SW 1271 (cell line): ENCODE measurements around the gene WDFY2.
A peak's percentile ranks its signal among the peaks of the same experiment; 100 is the strongest.
"Not testable (repeated sequence)": the region's sequence is repeated elsewhere in the genome, so short reads cannot be mapped to it uniquely, and the experiment has no call there.

Source experiments
- DNase-seq, 2 experiments: peaks; one replicate each; lab custom pipeline; 2025; lab: John Stamatoyannopoulos, UW

Gene WDFY2

DNA sequence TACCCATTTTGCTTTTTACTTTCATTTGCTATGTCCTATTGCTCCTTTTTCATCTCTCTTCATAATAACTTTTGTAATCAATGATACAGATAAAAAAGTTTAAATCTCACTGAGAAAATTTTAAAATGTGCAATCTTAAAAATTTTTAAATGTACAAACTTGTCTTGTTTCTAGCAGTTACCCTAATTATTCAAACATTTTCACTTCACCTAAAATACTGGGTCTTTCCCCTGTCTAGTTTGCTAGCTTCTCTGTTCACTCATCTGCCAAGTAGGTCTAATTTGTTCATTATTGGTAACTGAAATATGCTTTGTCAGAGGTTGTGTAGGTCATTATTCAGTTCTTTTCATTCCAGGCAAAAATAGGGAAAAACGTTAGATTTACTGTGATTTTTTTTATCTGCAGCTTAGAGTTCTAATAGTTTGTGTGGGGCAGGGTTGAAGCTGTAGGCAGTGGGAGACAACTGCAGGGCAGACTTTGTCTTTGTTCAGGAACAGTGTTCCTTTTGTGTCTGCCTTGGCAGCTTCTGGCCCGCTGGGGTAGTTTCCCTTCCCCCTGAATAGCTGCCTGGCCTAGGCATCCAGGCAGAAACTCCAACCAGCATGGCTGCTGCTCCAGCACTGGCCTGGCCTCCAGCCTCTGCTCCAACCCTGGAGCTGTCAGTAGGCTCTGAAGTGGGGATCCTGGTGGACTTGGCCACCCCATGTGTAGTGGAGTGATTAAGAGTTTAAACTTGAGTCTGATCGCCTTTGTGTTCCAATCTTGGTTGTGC lies 48.5 kb downstream of the WDFY2 start:
- no peak for DNase-seq

DNA sequence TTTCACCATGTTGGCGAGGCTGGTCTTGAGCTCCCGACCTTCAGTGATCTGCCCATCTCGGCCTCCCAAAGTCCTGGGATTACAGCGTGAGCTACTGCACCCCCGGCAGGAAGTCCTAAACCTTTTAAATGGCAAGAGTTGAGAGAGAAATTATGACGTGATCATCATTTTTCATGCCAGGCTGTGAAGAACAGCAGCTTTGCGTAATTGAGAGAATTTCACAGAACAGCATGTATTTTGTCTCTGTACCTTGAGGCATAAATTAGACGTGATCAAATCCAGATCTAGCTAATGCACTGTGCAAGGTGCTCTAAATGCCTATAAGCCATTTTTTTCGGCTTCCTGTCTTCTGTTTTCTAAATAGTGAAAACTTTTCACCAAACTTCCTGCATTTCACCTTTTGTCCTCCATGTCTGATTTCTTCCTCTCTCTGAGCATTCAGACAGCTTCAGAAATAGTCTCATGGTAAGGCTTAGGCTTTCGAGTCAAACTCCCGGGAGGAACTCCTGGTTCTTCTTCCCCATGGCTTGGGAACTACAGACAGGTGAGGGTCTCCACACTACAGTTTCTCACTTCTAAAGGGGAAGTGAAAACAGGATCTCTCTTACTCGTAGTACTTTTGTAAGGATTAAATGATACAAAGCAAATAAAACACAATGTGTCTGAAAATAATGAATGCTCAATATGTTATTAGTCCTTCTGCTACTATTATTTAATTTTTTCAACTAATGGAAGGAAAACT lies 51.0 kb downstream of the WDFY2 start:
- DNase-seq: no peak

DNA sequence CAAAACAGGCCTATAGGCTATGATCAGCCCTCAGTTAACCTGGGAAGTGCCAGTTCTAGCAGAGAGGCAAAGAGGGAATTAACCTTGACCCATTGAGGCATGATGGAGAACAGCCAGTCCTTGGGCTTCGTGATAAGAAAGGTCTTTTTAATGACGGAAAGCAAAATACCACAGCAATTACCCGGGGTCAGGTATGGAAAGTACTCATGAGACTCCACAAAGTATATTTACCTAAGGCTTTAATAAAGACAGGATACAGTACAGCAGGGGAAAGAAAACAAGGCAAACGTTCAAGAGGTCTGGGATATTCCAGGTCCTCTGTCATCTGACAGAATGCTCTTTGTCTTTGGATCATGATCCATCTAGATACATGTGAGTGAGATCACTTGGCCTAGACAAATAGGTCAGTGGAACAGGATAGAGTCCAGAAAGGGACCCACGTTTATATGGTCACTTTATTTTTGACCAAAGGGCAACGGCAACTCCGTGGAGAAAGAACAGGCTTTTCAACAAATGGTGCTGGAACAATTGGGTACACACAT lies 52.2 kb downstream of the WDFY2 start:
- no peak for DNase-seq

DNA sequence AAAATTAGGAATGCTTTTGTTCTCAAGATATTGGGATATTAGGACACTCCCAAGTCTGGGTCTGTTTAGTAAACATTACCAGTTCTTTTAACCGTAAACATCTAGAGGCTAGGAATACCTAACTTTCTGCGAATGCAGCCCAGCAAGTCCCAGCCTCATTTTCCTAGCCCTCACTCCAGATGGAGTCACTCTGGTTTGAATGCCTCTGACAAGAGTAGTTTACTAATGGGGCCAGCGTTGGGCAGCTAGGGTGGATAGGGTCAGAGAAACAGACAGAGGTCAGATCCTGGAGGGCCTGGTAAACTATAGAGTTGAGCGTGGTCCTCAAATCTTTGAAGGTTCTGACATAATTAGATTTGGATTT lies 53.6 kb downstream of the WDFY2 start:
- DNase-seq: no peak

DNA sequence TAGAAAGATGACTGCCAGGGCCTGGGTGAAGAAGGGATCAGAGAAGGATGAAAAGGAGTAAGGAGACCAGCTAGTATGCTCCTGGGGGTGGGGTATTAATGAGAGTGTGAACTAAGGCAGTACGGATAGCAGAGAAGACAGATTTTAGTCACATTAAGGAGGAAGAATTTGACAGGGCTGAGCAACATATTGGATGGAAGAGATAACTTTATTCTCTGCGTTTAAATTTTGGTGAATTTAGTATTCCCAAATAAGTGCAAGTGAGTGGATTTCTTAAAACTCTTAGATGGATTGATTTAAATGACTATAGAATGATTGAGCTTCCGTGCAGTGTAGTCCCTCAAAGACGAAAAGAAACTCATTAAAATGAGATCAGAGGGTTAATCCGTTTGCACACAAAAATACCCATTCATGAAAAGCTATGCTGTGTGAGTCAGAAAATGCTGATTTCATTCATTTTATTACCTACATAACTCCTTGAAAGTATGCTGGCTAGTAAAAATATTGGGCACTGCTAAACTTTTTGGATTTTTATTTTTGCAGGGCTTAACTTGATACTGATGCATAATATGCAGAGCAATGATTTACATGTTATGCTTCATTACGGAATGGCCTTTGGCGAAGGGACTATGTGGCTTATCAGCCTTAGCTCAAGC lies 54.1 kb downstream of the WDFY2 start:
- no peak for DNase-seq

DNA sequence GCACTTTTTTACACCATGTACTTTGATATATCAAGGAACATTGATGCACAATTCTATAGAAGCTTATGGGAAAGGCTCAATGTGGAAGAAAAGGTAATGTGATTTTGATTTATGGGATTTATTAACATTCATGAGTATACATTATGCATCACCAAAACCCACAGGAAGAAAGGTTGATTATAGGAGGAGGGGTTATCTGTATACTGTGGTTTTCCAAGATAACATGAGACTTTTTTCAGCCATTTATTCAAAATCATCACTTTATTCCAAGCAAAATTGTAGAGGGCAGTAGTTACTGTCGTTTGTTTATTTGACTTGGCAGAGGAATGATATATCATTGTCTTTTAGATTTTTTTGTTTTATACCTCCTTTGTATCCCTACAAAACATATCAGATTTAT lies 54.9 kb downstream of the WDFY2 start:
- DNase-seq: no peak

DNA sequence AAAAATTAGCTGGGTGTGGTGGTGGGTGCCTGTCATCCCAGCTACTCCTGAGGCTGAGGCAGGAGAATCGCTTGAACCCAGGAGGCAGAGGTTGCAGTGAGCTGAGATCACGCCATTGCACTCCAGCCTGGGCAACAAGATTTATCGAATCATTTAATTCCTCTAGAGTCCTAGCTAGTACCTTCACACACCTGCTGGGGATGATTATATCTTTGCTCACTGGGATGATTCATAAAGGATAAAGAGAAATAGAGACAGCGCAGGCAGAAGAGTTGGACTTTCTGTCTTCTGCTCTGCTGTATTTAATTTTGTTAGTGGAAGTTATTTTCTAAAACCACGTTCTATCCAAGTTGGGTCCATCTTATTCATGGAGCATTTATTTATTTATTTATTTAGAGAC lies 56.4 kb downstream of the WDFY2 start:
- DNase-seq: not testable (repeated sequence)

DNA sequence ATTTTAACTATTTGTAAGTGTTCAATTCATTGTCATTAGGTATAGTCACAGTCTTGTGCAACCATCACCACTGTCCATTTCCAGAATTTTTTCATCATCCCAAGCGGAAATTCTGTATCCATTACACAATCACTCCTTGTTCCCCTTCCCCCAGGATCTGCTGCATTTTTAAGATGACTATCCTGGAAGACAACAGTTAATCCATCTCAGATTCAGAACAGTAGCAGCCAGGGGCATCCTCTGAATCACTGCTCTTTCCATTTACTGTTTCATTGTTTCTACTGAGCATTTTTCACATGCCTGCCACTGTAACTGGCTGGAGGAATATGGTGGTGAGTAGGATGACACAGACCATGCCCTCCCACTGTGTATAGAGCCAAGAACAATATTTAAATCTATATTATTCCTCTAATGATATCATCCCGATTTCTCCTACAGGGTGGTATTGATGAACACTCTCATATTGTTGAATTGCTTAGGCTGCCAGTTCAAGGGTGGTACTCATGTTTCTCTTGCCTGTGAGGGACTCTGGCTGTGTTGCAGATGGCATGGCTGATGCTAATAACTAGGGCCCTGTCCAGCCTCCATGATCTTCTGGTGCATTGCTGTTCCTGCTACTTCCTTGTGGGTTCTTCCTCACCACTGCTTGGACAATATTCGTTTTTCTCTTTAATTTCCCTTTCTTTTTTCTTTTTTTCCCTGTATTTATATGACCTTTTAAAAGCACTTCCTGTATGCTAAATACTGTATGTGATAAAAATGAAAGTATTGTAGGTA lies 59.0 kb downstream of the WDFY2 start:
- peak; percentile 70 to 88 for DNase-seq

DNA sequence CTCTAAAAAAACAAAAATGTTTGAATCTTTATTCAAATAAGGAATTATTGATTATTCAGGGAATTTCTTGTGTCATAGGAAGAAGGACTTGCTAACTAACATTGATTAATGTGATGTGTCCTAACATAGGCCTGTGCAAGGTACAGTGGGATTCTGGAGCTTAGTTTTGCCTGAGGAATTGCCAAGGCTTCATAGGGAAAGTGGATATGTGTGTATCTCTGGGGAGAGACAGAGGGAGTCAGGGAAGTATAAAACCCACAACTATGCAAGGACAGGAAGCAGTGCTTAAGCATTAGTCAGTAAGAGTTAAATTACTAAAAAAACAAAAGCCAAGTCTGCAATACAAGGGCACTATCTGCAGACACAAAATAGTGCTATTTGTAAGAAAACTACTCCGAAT lies 59.6 kb downstream of the WDFY2 start:
- peak; percentile 77 to 95 for DNase-seq

DNA sequence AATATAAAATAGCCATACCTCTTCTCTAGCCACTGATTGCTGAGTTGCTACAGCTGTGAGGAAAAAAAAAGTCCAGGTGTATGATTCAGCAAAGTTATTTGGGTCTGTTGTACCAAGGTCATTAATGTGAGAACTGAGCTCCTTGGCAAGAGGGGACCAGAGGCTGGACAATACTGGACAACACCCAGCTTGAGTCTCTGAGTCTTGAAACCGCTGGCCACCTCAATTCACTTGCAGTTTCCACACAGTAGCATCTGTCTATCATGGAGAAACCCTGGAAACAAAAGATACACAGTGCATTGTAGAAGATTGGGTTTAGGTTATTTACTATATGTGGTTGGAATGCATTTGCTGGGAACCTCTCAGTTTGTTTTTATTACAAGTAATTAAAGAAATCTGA lies 60.4 kb downstream of the WDFY2 start:
- peak in 1 of 2 experiments; percentile 42 for DNase-seq

DNA sequence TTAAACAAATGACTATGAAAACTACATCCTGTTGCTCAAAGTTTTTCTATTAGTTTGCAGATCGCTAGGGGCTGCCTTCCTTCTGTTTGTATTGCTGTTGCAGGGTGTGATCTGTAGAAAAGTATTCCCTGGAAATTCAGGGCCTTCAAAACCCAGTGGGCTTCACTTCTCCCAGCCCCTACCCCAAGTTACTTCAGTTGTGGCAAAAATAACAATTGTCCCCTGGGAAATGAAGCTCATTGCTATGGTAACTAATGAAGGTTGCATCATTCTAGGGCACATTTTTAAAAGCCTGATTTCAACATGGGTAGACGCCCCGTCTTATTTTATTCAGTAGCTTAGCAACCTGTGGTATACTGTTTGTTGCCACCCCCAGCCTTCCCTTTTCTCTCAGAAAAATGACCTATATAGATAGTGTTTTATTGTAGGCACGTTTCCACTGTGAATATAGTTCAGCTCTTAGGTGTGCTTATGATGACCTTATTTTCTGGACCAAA lies 60.9 kb downstream of the WDFY2 start:
- peak in 1 of 2 experiments; percentile 54 for DNase-seq

DNA sequence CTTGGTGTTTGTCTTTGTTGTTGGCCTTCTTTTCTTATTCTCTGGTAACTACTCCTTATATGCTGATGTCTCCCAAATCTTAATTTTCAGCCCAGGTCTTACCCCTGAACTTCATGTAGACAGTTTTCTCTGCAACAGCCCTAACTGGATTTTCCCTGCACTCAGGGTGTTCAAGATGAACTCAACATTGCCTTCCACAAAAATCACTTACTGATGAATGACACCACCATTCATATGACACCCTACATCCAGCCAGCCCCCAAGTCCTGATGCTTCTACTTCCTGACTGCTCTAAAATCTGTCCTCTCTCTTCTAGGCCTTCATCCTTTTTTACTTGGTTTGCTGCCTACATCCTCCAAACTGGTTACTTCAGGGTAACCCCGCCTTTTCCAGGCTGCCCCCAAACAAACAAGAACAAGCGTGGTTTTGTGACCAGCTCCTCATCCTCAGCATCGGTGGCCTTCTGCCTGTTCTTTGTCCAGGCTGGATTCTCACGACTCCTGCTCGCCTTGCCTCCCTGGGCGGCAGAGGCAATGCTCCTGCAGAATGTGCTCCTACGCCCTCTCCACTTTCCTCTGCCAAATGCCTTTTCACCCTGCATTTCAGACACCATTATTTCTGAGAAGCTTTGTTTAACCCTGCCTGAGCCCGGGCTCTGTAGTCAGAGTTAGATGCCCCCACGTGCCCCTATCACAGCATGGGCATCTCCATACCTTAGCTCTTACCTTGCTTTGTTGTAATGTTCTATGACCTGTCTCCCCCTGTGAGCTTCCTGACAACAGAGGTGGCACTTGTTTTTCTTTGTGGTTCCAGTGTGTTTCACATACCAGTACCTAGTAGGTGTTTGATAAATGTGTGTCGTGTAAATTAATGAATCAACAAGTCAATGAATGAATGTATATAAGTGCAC lies 61.8 kb downstream of the WDFY2 start:
- no peak for DNase-seq

DNA sequence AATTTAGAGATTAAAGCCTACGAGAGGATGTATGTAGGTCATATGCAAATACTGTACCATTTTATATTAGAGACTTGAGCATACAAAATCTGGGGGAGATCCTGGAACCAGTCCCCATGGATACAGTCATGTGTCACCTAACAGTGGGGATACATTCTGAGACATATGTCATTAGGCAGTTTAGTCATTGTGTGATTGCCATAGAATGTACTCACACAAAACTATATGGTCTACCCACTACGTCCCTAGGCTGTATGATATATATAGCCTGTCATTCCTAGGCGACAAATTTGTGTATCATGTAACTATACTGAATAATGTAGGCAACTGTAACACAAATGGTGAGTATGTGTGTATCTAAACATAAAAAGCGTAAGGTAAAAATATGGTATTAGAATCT lies 62.8 kb downstream of the WDFY2 start:
- no peak for DNase-seq

DNA sequence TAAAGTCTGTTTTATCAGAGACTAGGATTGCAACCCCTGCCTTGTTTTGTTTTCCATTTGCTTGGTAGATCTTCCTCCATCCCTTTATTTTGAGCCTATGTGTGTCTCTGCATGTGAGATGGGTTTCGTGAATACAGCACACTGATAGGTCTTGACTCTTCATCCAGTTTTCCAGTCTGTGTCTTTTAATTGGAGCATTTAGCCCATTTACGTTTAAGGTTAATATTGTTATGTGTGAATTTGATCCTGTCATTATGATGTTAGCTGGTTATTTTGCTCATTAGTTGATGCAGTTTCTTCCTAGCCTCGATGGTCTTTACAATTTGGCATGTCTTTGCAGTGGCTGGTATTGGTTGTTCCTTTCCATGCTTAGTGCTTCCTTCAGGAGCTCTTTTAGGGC lies 67.9 kb downstream of the WDFY2 start:
- DNase-seq: not testable (repeated sequence)

DNA sequence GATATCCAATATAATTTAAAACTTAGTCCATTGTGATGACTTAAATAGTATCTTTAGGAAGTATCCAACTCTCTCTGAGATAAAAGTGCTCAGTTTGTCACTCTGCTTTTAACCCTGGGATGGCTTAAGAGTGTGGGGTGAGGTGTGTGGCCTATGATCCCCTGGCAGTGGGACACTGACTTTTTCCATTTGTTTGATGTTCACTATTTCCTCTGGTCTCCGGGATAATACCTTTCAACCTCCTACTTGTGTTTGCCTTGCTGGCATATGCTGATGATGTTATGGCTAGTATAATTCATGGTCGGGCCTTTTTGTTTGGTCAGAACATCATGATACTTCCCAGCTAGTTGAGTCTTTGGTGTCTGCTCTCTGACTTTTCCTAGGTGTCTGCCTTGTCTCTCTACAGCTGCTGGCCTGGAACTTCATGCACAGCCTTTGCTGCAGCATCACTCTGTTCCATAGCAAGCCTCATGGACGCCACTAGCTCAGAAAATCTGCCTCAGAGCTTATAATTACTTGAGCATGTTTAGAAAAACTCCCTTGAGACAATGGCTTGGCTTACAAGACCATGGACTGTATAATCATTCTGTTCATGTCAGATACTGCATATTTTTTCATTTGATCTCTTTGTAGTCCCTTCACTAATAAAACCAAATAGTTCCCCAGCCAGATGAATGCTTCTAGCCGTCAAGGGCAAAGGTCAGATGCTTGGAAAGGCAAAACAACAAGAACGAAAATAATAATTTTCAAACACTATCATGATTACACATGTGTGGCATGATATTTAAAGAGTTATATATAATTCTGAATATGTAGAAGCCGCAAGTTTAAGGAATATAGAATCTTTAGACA lies 75.2 kb downstream of the WDFY2 start:
- DNase-seq: no peak

DNA sequence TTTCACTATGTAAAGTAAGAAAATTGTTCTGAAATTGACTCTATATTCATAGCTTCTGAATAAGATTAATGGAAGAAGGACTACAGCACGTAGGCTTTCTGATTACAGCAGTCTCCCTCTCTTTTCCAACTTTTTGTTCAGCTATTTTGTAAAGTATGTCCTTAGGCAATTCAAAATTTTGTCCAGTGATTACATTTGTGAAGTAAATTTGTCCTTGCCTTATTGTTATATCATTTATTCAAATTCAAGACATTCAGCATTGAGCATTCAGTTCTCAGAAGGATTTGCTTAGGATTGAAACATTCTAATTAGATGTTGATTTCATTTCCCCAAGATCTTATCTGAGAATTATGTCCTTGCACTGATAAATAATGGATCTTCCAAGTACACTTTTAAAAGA lies 76.6 kb downstream of the WDFY2 start:
- no peak for DNase-seq

DNA sequence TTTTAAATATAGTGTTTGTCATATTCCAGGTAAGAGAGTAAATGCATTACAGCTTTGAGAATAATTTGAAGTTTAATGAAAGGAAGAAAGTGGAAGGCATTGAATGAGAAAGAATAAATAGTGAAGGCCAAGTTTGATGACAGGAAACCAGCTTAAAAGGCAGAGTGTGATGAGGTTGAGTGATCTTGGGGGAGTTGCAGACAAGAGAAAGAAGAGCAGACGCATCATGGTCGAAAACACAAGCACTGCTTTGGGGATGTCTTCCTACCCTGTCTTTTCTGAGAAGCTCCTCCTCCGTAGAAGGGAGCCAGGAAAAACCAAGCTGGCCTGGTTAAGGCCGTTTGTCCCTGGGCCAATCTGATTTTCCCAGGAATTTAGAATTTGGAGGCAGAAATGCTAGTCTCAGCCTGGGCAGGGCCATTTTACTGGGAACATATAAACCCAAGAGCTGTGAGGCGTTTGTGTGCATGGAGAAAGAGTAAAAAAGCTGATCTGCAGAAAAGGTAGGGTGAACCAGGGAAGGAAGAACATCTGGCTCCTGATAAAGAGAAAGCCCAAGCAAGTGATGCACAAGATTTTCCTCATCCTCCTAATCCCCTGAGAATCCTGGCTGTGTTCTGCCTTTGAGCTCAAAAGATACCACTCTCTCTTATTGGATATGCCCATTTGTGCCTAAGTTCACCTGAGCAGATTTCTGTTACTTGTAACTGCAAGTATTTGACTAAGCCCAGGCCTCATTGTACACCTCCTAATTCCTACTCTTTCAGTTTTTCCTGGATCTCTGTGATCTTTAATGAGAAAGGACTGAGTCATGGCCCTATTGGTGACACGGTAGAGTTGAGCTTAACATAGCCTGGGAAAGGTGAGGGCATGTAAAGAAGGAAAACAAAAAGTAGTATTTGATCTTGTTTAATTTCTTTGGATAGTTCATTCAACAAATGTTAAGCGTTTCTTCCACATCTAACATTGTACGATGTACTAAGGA lies 80.0 kb downstream of the WDFY2 start:
- DNase-seq: no peak

DNA sequence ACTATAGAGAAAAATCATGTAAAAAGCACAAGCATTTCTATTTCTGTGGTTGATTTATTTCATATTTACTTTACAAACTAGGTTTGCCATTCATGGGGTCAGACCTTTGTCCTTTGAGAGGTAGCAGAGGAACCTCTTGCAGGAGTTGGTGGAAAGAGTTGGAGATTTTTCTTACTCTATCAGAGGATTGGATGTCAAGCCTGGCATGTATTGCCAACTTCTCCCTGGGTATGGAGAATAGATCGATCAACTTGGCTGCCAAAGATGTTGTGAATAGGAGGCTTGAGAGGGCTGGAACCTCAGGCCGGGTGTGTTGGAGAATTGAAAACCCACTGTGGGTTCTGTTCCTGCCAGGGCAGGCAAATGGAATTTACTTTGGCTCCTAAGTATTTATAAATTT lies 81.2 kb downstream of the WDFY2 start:
- DNase-seq: no peak

DNA sequence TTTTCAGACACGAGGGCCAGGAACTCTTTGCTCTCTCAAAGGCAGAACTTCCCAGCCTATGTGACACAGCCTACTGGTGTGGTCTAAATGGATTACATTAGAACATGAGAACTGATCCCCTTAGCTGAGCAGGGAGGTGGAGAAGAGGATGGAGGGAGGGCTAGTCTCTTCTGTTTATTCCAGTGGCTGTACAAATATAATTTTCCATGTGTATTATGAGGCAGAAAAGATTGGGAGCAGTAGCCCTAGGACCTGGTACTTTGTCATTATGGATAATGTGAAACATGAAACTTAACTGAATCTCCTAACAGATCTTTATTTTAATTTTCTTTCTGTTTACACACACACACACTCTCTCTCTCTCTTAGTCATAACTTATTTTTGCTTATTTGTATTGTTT lies 82.1 kb downstream of the WDFY2 start:
- no peak for DNase-seq
